GM19328 (cell line): ENCODE measurements around the gene FEN1.

Source experiments
- ATAC-seq: cut with Tn5 transposase; IDR thresholded peaks from one replicate; pipeline ENCODE4 v1.9.1; 2021; ENCODE audit warnings: mild to moderate bottlenecking, moderate library complexity; ENCODE audit not compliant: unreplicated experiment

The FEN1 gene

GRCh38 chr11:61756452-61757212 lies 36.1 kb upstream of the FEN1 start:
- no peak for ATAC-seq

DNA sequence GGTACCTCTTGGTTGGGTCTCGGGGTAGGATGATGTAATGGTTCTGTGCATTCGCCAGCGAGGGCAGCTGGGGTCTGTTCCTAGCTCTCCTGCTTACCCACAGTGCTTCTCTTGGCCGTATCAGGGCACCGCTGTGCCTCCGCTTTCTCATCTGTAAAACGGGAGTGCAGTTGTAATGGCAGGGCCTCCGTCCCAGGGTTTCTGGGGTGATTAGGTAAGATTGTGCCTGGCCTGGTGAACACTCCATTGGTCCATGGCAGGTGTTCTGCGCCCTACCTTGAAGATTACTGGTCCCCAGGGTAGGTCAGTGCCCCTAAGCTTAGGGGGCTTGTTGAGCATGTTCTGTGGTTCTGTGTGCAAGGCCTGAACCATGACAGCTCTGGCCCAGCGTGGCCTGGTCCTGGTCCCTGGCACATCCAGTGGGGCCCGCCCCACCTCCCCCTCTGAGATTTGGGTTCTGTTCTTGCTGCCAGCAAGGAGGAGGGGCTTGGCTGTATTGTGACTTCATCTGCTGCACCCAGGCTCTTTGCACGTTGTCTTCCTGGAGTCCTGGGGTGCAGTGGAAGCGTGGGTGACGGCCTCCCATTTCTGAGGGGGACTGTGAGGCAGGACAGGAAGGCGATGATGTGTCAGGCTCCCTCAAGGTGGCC lies 35.4 kb upstream of the FEN1 start:
- ATAC-seq: no peak

DNA sequence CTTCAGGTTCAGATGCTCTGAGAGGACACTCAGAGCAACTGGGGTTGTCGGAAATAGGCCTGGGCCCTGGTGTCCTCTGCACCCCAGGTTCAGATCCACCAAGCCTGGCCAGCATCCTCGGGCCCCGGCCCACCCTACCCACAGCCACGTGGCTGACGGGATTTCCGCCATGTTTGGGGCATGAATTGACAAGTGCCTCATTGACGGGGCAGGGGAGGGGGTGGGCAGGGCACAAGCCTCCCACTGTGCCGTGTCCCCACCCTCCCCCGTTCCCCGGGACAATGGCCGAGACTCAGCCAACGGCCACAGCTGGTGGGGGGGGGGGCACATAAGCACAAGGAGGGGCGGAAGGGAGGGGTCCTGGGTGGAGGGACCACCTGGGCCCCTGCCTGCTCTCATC lies 31.8 kb upstream of the FEN1 start:
- ATAC-seq: no peak

DNA sequence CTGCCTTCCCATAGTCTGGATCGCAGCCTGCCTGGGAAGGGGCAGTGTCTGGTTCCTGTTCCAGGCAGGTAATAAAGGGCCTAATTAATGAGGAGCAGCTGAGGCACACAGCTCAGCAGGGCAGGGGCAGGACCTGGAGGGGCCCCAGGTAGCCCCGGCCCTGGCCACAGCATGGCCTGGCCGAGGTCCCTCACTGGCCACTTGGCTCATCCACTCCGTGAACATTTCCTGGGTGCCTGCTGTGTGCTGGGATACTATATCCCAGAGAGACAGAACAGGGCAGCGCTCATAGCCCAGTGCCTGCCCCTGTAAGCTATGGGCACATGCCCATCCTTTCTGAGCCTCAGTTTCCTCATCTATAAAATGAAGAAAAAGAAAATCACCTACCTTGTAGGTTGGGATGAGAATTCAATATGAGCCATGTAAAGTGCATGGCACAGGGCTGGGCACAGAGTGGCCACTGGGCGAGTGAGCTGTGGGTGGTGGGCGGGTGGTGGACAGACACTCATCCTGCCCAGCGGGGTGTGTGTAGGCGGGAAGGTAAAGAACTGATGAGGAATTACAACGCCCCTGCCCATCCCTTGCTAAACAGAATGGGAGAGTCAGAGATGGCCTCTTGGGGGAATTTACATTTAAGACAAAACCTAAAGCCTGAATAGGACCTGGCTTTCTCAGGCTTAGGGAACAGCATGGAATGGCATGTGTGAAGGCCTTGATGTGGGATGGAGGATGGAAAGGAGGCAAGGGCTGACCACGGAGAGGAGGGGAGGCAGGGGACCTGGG lies 31.1 kb upstream of the FEN1 start:
- no peak for ATAC-seq

GRCh38 chr11:61762223-61762615 lies 30.5 kb upstream of the FEN1 start:
- ATAC-seq: no peak

DNA sequence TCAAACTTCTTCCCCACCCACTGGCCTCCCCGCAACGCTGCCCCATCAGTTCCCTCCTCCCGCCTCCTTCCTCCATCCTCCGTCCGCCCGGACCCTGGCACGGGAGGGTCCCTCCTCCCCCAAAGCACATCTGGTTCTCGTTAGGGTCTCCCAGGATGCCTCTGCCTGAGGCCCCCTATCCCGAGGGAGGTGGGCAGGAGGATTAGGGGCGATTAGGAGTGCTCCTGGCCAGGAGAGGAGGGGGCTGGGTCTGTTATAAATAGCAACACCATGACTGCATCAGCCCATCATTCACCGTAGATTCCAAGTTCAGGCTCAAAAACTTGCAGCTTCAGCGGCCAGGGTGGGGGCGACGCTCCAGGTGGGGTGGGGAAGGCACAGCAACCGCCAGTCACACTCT lies 29.9 kb upstream of the FEN1 start:
- no peak for ATAC-seq

- ATAC-seq: no peak
Observed at GRCh38 chr11:61763930-61764605, 28.6 kb upstream of the FEN1 start.

DNA sequence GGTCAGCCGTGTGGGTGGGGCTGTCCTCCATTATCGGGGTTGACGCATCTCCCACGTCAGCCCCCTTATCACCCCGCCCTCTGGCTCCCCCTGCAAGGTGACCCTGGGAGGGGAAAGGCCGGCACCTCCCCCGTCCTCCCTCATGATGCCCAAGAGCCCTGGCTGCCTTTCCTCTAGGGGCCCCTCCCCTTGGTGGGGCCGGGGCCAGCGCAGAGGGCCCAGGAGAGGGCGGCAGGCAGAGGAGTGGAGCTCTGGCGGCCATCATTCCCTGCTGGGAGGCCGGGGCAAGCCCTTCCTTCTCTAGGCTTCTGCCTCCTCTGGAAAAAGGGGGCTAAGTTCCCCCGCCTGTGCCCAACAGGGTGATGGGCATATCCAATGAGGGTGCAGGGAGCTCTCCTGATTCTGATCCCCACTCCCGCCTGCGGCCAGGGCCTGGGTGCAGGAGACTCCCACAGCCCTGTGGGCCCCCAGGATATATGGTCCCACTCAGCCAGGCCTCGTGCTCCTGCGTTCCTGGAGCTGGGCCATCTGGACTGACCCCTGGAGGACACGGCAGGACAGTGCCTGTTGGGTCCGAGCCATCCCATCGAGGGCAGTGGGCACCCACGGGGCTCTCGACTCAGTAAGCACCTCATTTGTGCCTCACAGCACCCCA lies 28.0 kb upstream of the FEN1 start:
- ATAC-seq: no peak

- no peak for ATAC-seq
Observed at GRCh38 chr11:61765550-61766253, 27.0 kb upstream of the FEN1 start.

DNA sequence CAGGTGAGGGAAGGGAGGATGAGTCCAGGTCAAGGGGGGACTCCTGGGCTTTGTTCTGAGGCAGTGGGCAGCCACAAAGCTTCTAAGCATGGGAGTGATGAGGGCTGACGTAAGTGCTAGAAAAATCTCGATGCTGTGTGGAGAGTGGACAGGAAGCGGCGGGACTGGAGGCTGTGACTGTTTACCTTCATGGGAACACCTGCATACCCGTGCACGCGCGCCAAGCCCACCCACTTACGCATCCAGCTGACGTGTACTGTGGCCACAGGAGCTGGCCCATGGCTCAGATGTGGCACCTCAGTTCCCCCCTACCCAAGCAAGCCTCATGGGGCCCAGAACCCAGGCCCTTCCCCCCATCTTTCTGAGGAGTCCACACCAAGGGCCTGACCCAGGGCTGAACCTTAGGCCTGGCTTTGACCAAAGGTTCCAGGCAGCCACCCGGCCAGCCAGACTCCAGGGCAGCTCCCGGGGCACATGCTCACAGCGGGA lies 26.3 kb upstream of the FEN1 start:
- ATAC-seq: no peak

GRCh38 chr11:61768376-61769076 lies 24.2 kb upstream of the FEN1 start:
- ATAC-seq: no peak

DNA sequence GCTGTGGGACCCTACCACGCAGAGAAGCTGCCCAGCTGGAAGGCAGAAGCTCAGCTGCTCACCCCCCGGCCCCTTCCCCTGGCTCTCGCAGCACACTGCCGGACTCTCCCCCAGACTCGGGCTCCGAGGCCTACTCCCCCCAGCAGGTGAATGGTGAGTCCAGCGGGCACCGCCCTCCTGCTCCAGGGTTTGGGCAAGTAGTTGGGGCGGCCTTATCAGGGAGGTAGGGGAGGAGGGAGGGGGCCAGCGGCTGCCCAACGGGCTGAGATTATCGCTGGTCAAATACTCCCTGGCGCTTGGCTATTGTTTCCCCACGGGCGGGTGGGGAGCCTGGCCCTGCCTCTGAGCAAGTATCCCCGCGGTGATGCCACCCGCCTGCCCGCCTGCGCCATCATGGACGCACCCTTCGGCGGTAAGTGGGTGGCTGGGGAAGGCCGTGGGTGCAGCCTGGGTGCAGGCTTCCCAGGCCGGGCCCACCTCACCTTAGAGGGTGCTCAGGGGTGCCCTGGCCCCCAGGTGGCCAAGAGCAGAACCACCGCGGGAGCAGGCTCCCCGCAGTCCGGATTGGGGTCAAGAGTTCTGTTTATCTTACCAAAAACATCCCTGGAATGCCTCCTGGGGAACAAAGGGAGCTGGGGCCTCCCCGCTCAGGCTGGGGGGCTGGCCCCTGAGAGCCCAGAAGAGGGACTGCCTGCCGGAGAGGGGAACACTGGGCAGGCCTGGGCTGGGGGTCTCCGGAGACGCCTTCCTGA lies 23.4 kb upstream of the FEN1 start:
- no peak for ATAC-seq

DNA sequence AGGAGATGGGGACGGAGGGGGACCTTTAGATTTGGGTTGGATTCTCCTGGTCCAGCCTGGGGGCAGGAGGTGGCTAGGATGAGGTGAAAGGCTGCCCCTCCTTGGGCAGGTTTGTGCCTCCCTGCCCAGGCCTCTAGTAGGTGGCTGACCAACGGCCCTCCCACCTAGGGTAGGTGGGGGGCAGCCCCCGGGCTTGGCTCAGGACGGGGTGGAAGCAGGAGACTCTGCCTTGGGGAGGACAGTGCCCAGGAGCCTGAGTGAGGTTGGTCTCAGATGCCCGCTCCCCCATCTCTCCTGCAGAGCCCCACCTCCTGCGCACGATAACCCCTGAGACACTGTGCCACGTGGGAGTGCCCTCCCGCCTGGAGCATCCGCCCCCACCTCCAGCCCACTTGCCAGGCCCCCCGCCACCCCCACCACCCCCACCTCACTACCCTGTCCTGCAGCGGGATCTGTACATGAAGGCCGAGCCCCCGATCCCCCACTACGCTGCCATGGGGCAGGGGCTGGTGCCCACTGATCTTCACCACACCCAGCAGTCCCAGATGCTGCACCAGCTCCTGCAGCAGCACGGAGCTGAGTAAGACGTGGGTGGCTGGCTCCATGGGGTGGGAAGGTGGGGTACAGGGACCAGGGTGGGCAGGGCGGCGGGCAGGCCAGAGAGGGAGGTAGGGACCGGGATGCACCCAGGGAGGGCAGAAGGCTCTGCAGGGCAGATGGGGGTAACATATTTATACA lies 22.6 kb upstream of the FEN1 start:
- no peak for ATAC-seq

GRCh38 chr11:61771195-61771894 lies 21.4 kb upstream of the FEN1 start:
- ATAC-seq: no peak

GRCh38 chr11:61771985-61772455 lies 20.7 kb upstream of the FEN1 start:
- no peak for ATAC-seq

DNA sequence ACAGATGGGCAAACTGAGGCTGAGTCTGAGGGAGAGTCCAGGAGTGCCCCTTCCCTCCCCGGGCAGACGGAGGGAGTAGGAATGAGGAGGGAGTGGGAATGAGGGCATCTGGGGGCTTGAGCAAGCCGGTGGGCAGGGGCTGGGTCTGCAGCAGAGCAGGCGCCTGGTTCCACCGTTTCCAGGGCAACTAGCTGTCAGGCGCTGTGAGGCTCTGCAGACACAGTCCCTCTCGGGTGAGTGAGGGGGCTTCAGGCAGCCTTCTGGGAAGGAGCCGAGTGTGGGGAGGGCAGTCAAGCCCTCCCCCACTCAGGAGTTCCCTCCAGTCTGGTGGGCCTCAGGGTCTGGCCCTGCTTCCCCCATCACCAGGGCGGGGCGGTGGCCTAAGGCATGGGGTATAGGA lies 19.4 kb upstream of the FEN1 start:
- ATAC-seq: no peak

- no peak for ATAC-seq
Observed at GRCh38 chr11:61773809-61774208, 18.9 kb upstream of the FEN1 start.
